OCI-LY1 (cell line): Measurements from ENCODE around the gene MCC.

Experiments
- H2AFZ ChIP-seq: fragments of 200-600 bp; sonication (generic), shearing (Covaris generic); 2 replicates; pipeline ENCODE4 v1.6.0; 2014; ENCODE audit warnings: antibody characterized with exemption, mild to moderate bottlenecking, low read length
- H3F3A ChIP-seq: fragments of 200-600 bp; sonication (generic), shearing (Covaris generic); 2 replicates; pipeline ENCODE4 v1.6.0; 2014; ENCODE audit warnings: mild to moderate bottlenecking, antibody characterized with exemption, low read length, moderate library complexity; ENCODE audit not compliant: insufficient read depth
- H3K27ac ChIP-seq: fragments of 200-600 bp; sonication (generic); 2 replicates; pipeline ENCODE4 v1.5.1; 2014; ENCODE audit warnings: low read length, mixed run types, mild to moderate bottlenecking, low read depth; ENCODE audit not compliant: poor library complexity, severe bottlenecking
- H3K27me3 ChIP-seq: fragments of 200-600 bp; sonication (generic); 2 replicates; pipeline ENCODE4 v1.6.0; 2014; ENCODE audit warnings: antibody characterized with exemption, mild to moderate bottlenecking, low read length, moderate library complexity; ENCODE audit not compliant: insufficient read depth
- H3K36me3 ChIP-seq: fragments of 200-600 bp; sonication (generic); 2 replicates; pipeline ENCODE4 v1.6.1; 2014; ENCODE audit warnings: mild to moderate bottlenecking, antibody characterized with exemption, low read length, moderate library complexity, mixed read lengths; ENCODE audit not compliant: insufficient read depth
- H3K4me1 ChIP-seq: fragments of 200-600 bp; sonication (generic); 2 replicates; pipeline ENCODE4 v1.5.1; 2014; ENCODE audit warnings: mild to moderate bottlenecking, low read length, moderate library complexity; ENCODE audit not compliant: insufficient read depth, severe bottlenecking
- H3K4me2 ChIP-seq: fragments of 200-600 bp; sonication (generic), shearing (Covaris generic); 2 replicates; pipeline ENCODE4 v1.6.1; 2014; ENCODE audit warnings: low read length
- H3K4me3 ChIP-seq: fragments of 200-600 bp; sonication (generic); 2 replicates; pipeline ENCODE4 v1.5.1; 2014; ENCODE audit warnings: low read length, low read depth, mild to moderate bottlenecking, mixed read lengths; ENCODE audit not compliant: poor library complexity, severe bottlenecking
- H3K79me2 ChIP-seq: fragments of 200-600 bp; shearing (Covaris generic); 2 replicates; pipeline ENCODE4 v1.6.1; 2016; ENCODE audit warnings: mixed run types, low read length, mixed read lengths; ENCODE audit not compliant: insufficient read depth
- H3K9ac ChIP-seq: fragments of 200-600 bp; sonication (generic), shearing (Covaris generic); 2 replicates; pipeline ENCODE4 v1.6.1; 2014; ENCODE audit warnings: mild to moderate bottlenecking, low read length, mixed read lengths
- H3K9me2 ChIP-seq: fragments of 200-600 bp; sonication (generic), shearing (Covaris generic); 2 replicates; pipeline ENCODE4 v1.6.1; 2014; ENCODE audit warnings: low read depth, mild to moderate bottlenecking, low read length, mixed read lengths
- H3K9me3 ChIP-seq: fragments of 200-600 bp; shearing (Covaris generic); 2 replicates; pipeline ENCODE4 v1.6.1; 2014; ENCODE audit warnings: low read length, mixed read lengths
- H4K20me1 ChIP-seq: fragments of 200-600 bp; sonication (generic), shearing (Covaris generic); 2 replicates; pipeline ENCODE4 v1.6.0; 2016; ENCODE audit warnings: mild to moderate bottlenecking, low read length; ENCODE audit not compliant: insufficient read depth
- EZH2 ChIP-seq: fragments of 200-600 bp; sonication (generic), shearing (Covaris generic); IDR thresholded peaks from 2 replicates; pipeline ENCODE4 v1.8.0; 2017; ENCODE audit warnings: borderline replicate concordance, mixed run types, mild to moderate bottlenecking, antibody characterized with exemption, low read length, moderate library complexity, mixed read lengths
- TF ChIP-seq, protein P1 (sequence below): fragments of 200-600 bp; sonication (generic), shearing (Covaris generic); IDR thresholded peaks from 2 replicates; pipeline ENCODE4 v1.5.1; 2017; ENCODE audit warnings: mild to moderate bottlenecking, antibody characterized with exemption, low read length, moderate library complexity, mixed read lengths

MCC gene

DNA sequence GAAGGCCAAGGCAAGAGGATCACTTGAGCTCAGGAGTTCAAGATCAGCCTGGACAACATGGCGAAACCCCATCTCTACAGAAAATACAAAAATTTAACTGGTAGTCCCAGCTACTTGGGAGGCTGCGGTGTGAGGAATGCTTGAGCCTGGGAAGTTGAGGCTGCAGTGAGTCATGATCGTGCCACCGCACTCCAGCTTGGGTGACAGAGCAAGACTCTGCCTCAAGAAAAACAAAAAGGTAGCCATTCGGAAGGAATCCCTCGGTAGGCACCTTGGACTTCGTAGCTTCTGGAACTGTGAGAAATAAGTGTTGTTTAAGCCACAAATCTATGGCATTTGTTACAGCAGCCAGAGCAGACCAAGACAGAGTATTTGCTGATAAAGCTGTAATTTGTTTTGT is 337.4 kb downstream of the MCC start:
- no peaks in the 10 kb centered on the region for H3K9me2 ChIP-seq
- H3K4me2 ChIP-seq = no peak overlapping the region
- H3K4me3 ChIP-seq = no peak overlapping the region
- no peak overlapping the region for H3K27ac ChIP-seq
- H3K9ac ChIP-seq = no peak overlapping the region
- TF ChIP-seq, protein P1, sequence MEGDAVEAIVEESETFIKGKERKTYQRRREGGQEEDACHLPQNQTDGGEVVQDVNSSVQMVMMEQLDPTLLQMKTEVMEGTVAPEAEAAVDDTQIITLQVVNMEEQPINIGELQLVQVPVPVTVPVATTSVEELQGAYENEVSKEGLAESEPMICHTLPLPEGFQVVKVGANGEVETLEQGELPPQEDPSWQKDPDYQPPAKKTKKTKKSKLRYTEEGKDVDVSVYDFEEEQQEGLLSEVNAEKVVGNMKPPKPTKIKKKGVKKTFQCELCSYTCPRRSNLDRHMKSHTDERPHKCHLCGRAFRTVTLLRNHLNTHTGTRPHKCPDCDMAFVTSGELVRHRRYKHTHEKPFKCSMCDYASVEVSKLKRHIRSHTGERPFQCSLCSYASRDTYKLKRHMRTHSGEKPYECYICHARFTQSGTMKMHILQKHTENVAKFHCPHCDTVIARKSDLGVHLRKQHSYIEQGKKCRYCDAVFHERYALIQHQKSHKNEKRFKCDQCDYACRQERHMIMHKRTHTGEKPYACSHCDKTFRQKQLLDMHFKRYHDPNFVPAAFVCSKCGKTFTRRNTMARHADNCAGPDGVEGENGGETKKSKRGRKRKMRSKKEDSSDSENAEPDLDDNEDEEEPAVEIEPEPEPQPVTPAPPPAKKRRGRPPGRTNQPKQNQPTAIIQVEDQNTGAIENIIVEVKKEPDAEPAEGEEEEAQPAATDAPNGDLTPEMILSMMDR = no peak
- TF ChIP-seq EZH2 = no peak
- no peaks in the 10 kb centered on the region for H3K79me2 ChIP-seq
- H3K4me1 ChIP-seq = no peaks in the 10 kb centered on the region
- no peaks in the 10 kb centered on the region for H3K27me3 ChIP-seq
- H4K20me1 ChIP-seq = no peaks in the 10 kb centered on the region
- no peak overlapping the region for H2AFZ ChIP-seq
- H3F3A ChIP-seq = no peaks in the 10 kb centered on the region
- no peaks in the 10 kb centered on the region for H3K9me3 ChIP-seq
- H3K36me3 ChIP-seq = no peaks in the 10 kb centered on the region

- no peaks in the 10 kb centered on the region for H4K20me1 ChIP-seq
- no peaks in the 10 kb centered on the region for H3K36me3 ChIP-seq
- no peak overlapping the region for H3K9ac ChIP-seq
- H3K27me3 ChIP-seq = no peaks in the 10 kb centered on the region
- H3K9me2 ChIP-seq = no peaks in the 10 kb centered on the region
- no peaks in the 10 kb centered on the region for H3K4me1 ChIP-seq
- no peak overlapping the region for H3K4me3 ChIP-seq
- H3K79me2 ChIP-seq = no peaks in the 10 kb centered on the region
- H3K27ac ChIP-seq = no peak overlapping the region
- no peak overlapping the region for H3K4me2 ChIP-seq
- TF ChIP-seq, protein P1 = no peak
- TF ChIP-seq EZH2 = no peak
- no peak overlapping the region for H2AFZ ChIP-seq
- no peaks in the 10 kb centered on the region for H3F3A ChIP-seq
- no peaks in the 10 kb centered on the region for H3K9me3 ChIP-seq
Measured at GRCh38 chr5:113150221-113150620, 338.0 kb downstream of the MCC start.

DNA sequence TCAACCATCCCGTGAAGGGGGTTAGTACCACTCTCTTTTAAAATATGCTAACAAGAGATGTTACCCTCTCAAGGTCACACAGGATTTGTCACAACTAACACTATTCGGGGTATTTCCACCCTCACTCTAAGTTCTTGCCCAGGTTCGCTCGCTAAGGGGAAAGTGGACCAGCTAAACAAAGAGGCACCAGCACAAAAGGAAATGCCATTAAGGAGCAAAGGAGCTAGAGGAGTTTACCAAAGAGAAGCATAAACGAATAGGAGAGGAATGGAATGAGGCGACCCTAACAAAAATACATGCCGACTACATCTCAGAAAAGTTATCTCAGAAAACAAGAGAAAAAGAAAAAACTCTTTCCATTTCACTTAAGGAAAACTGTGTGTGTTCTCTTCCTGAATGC is 340.7 kb downstream of the MCC start:
- Histone ChIP-seq H3K27ac (no peak overlapping the region), H3K4me3 (no peak overlapping the region), H4K20me1 (no peaks in the 10 kb centered on the region), H2AFZ (no peak overlapping the region), H3K27me3 (no peaks in the 10 kb centered on the region), H3K9me2 (no peaks in the 10 kb centered on the region), H3F3A (no peaks in the 10 kb centered on the region), H3K36me3 (no peaks in the 10 kb centered on the region), H3K9ac (no peak overlapping the region), H3K4me1 (no peaks in the 10 kb centered on the region), H3K4me2 (no peak overlapping the region), H3K9me3 (no peaks in the 10 kb centered on the region), H3K79me2 (no peaks in the 10 kb centered on the region)
- TF ChIP-seq, protein P1 = no peak
- no peak for TF ChIP-seq EZH2
